AG09319 (cell line): ENCODE results near the gene PSMD11.

Source experiments
- DNase-seq: peaks from one replicate; pipeline ENCODE4 v3.0.0-alpha.2; 2010; ENCODE audit warnings: low read depth; ENCODE audit errors: extremely low read depth
- CTCF ChIP-seq: IDR thresholded peaks from 2 replicates; pipeline ENCODE4 v1.5.1; 2011; ENCODE audit warnings: low read depth, mild to moderate bottlenecking, inconsistent platforms, low read length, moderate library complexity

The PSMD11 gene

GRCh38 chr17:32490101-32490482 is 45.8 kb downstream of the PSMD11 start:
- no peak for DNase-seq
- no peak for TF ChIP-seq CTCF

DNA sequence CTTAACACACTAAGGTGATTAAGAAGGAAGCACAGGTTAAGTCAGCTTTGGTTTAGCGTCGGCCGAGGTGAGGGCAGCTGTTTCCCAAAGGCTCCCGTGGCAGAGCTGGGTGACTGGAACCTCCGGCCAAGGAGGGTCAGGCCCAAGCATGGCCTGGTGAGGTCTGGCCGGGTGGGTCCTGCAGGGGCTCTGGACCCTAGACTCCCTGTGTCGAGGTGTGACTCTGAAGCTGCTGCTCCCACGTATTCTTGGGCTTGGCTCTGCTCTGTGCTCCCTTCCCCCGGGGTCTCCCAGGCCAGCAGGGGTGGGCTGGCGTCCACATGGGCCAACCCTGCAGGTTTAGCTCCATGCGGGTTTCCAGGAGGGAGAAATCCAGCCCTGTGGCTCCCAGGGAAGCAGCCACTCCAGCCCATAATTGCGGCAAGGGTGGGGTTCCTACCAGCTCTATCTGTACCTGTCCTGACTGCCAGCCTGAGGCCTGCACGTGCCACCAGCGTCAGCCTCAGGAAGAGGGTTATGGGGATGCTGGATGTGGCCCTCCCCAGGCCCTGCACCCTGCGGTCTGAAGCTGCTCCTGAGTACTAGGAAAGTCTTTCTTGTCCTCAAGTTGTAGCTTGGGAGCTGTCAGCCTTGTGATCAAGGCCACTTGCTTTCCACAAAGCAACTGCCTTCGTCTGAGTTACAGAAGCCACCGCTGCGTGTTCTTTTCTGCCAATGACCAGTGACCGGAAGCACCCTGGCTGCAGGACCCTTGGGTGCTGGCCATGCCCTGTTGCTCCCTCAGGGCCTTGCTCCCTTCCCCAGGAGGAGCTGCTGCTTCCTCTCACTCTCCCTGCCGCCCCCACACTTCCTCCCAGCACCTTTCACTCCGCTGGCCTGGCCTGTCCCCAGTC is 47.3 kb downstream of the PSMD11 start:
- no peak for DNase-seq
- no peak for TF ChIP-seq CTCF

DNA sequence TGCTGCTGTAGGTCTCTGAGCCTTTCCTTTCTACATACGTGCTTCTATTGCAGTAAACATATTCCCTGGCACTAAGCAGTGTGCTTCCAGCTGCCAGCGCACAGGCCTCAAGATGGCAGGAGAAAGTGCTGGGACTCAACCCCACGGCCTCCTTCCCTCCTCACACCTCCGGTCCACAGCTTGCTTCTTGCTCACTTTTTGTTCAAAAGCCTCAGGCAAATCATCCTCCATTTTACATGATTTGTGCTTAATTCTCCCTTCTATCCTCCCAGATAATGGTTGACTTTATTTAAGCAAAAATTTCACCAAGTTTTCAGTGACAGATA is 47.9 kb downstream of the PSMD11 start:
- DNase-seq = no peak
- no peak for TF ChIP-seq CTCF

DNA sequence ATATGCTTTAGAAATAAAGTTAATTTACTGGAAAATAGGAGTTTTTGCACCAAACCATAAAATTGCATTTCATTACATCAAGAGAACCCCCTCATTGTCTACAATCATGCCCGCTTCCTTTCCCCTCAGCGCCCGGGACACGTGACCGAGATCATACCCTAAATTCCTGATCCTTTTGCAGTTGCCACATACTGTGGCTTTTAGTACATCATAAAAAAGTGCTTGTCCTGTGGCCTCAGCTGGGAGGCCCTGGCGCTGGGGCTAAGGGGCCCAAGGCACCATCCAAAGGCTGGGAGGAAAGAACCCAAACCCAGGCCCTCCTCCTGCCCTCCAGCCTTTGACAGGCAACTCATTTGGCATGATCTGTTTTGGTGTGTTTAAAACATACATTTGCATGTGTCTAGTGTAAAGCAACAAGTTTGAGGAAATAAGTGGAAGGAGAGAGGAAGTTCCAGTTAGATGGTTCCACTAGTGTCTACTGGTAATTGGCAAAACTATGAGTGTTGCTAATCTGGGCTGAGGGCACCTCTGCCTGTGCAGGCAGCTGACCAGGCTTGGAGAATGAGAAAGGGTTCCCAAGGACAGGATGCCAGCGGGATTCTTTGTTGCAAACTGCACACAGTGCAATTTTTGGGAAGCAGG is 48.5 kb downstream of the PSMD11 start:
- no peak for DNase-seq

DNA sequence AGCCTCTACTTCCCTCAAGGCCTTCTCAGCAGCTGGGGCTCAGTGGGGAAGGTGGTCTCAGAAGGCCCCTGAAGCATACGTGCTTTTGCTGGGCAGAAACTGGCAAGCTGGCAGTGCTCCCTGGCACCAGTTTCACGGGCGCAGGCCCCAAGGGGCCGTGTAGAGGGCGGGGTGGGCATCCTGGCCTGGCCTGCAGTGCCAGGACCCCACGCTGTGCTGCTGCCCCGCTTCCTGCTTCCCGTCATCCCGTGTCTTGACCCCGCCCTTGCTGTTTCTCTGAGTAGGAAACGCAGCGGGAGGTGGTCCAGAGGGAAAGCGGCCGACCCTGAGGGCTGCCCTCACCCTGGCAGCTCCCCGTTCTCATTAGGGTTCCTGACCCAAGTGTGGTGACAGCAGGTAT is 49.3 kb downstream of the PSMD11 start:
- no peak for TF ChIP-seq CTCF
- no peak for DNase-seq

More for the DNA sequence above, 48.5 kb downstream of the PSMD11 start:
- no peak for TF ChIP-seq CTCF

- DNase-seq = no peak
- no peak for TF ChIP-seq CTCF
These were observed 49.7 kb downstream of the PSMD11 start for GRCh38 chr17:32493976-32494513.

DNA sequence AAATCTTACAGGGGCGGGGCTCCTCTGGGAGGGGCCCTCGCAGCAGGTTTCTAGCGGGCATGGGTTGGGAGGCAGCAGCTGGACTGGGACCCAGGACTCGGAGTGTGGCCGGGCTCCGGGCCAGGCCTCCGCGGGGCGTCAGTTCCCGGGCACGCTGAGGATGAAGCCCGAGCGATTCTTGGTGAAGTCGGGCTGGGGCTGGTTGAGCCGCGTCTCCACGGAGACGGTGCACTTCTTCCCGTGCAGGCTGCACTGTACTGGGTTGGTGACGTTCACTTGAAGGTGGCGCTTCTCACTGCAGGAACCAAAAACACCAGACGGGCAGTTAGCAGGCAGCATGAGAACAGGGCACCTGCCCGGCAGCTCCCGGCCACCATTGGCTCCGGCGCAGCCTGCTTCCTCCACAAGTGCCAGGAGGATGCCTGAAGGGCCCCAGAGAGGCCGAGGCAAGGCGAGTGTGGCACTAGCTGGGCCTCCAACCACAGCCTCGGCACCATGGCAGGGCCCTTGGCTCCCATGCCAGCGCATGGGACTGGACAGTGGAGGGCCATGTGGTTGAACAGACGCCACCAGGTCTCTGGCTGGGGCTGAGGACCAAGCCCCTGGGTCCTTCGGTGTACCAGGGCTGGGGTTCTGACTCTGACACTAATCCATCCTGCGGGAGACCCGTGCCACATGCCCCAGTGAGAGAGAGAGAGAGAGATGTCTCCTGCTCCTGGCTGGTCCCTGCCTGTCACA is 50.5 kb downstream of the PSMD11 start:
- no peak for TF ChIP-seq CTCF
- no peak for DNase-seq
